SK-N-SH treated with all-trans-retinoic acid at 6 μM for 48 hours (cell line): Measurements from ENCODE around the gene NRXN3.

Experiments
- ATAC-seq: fragments of 200-7000 bp; cut with Tn5 transposase; 3 replicates; pipeline ENCODE4 v1.9.1; 2020; ENCODE audit warnings: mild to moderate bottlenecking, moderate library complexity
- ARNTL ChIP-seq: fragments of 450-650 bp; formaldehyde crosslinking; IDR thresholded peaks from 2 replicates; pipeline ENCODE4 v1.5.0; 2020; ENCODE audit warnings: low read depth, mild to moderate bottlenecking, moderate library complexity, borderline replicate concordance
- BACH2 ChIP-seq: fragments of 250-450 bp; sonication (Bioruptor Pico); IDR thresholded peaks from 2 replicates; pipeline ENCODE4 v1.9.0; 2021; ENCODE audit warnings: mild to moderate bottlenecking, borderline replicate concordance
- CSDC2 ChIP-seq: fragments of 250-450 bp; sonication (Bioruptor Pico); IDR thresholded peaks from 2 replicates; pipeline ENCODE4 v1.5.0; 2020; ENCODE audit warnings: mild to moderate bottlenecking, moderate library complexity
- ESRRG ChIP-seq: fragments of 250-450 bp; sonication (Bioruptor Pico); IDR thresholded peaks from 2 replicates; pipeline ENCODE4 v1.6.1; 2021; ENCODE audit warnings: mild to moderate bottlenecking
- GLIS3 ChIP-seq: fragments of 250-450 bp; sonication (Bioruptor Pico); IDR thresholded peaks from 2 replicates; pipeline ENCODE4 v1.5.0; 2020; ENCODE audit warnings: mild to moderate bottlenecking, moderate library complexity
- ISL1 ChIP-seq: fragments of 250-450 bp; sonication (Bioruptor Pico); IDR thresholded peaks from 2 replicates; pipeline ENCODE4 v2.1.2; 2022; ENCODE audit warnings: mild to moderate bottlenecking, moderate library complexity
- OSR1 ChIP-seq: fragments of 250-450 bp; sonication (Bioruptor Pico); IDR thresholded peaks from 2 replicates; pipeline ENCODE4 v1.8.0; 2022; ENCODE audit warnings: moderate library complexity, mild to moderate bottlenecking, inconsistent platforms
- POU6F1 ChIP-seq: fragments of 250-450 bp; sonication (Bioruptor Pico); IDR thresholded peaks from 2 replicates; pipeline ENCODE4 v1.8.0; 2021; ENCODE audit warnings: low read depth, mild to moderate bottlenecking, moderate library complexity, borderline replicate concordance
- PPARA ChIP-seq: fragments of 250-450 bp; sonication (Bioruptor Pico); IDR thresholded peaks from 2 replicates; pipeline ENCODE4 v1.5.0; 2020; ENCODE audit warnings: mild to moderate bottlenecking, borderline replicate concordance
- RARB ChIP-seq: fragments of 250-450 bp; sonication (Bioruptor Pico); IDR thresholded peaks from 2 replicates; pipeline ENCODE4 v1.8.0; 2021; ENCODE audit warnings: mild to moderate bottlenecking, moderate library complexity
- SNAI2 ChIP-seq: fragments of 250-450 bp; sonication (Bioruptor Pico); IDR thresholded peaks from 2 replicates; pipeline ENCODE4 v1.5.0; 2020; ENCODE audit warnings: mild to moderate bottlenecking, moderate library complexity
- TCF4 ChIP-seq: fragments of 250-450 bp; sonication (Bioruptor Pico); IDR thresholded peaks from 2 replicates; pipeline ENCODE4 v1.8.0; 2021; ENCODE audit warnings: mild to moderate bottlenecking, moderate library complexity, borderline replicate concordance
- TOX ChIP-seq: fragments of 250-450 bp; sonication (Bioruptor Pico); IDR thresholded peaks from 2 replicates; pipeline ENCODE4 v1.8.0; 2021; ENCODE audit warnings: mild to moderate bottlenecking, moderate library complexity, borderline replicate concordance
- ZC3H10 ChIP-seq: fragments of 250-450 bp; sonication (Bioruptor Pico); IDR thresholded peaks from 2 replicates; pipeline ENCODE4 v1.5.1; 2021; ENCODE audit warnings: mild to moderate bottlenecking, moderate library complexity
- ZFP3 ChIP-seq: fragments of 250-450 bp; sonication (Bioruptor Pico); IDR thresholded peaks from 2 replicates; pipeline ENCODE4 v1.5.0; 2020; ENCODE audit warnings: mild to moderate bottlenecking, moderate library complexity
- ZFP30 ChIP-seq: fragments of 450-650 bp; formaldehyde crosslinking; IDR thresholded peaks from 2 replicates; pipeline ENCODE4 v1.5.0; 2022; ENCODE audit warnings: mild to moderate bottlenecking, moderate library complexity
- ZNF70 ChIP-seq: fragments of 450-650 bp; formaldehyde crosslinking; IDR thresholded peaks from 2 replicates; pipeline ENCODE4 v1.5.0; 2020; ENCODE audit warnings: mild to moderate bottlenecking, moderate library complexity
- ZNF8 ChIP-seq: fragments of 450-650 bp; formaldehyde crosslinking; IDR thresholded peaks from 2 replicates; pipeline ENCODE4 v1.5.0; 2020; ENCODE audit warnings: mild to moderate bottlenecking, moderate library complexity
- TF ChIP-seq, protein P1 (sequence below): fragments of 250-450 bp; sonication (Bioruptor Pico); IDR thresholded peaks from 2 replicates; pipeline ENCODE4 v1.5.1; 2021; ENCODE audit warnings: mild to moderate bottlenecking, moderate library complexity
- TF ChIP-seq, protein P2 (sequence below): fragments of 250-450 bp; sonication (Bioruptor Pico); IDR thresholded peaks from 2 replicates; pipeline ENCODE4 v1.8.0; 2020; ENCODE audit warnings: mild to moderate bottlenecking, moderate library complexity, borderline replicate concordance
- TF ChIP-seq, protein P3 (sequence below): fragments of 250-450 bp; sonication (Bioruptor Pico); IDR thresholded peaks from 2 replicates; pipeline ENCODE4 v1.5.0; 2020; ENCODE audit warnings: mild to moderate bottlenecking, moderate library complexity

Gene NRXN3

DNA sequence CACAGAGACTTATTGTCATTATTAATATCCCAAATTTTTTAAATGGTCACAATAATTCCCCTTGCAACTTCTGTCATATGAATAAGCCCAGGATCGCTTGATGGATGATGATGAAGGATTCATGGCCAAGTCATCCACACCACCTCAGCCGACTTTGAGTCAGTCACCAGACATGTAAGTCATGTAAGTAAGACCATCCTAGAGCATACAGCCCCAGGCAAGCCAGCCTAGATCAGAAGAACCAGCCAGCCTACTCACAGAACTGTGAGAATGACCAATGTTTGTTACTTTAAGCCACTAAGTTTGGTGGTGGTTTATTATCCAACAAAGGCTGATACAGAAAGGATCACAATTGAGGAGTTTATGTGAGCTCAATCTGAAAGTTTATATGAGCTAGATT, 341.8 kb downstream of the NRXN3 start:
- ATAC-seq, result no peak
- no peak for TF ChIP-seq OSR1 (CRISPR knock-in tag)
- no peak for TF ChIP-seq ESRRG
- no peak for TF ChIP-seq GLIS3 (CRISPR knock-in tag)
- TF ChIP-seq ARNTL (CRISPR knock-in tag), result no peak
- TF ChIP-seq, protein P1, sequence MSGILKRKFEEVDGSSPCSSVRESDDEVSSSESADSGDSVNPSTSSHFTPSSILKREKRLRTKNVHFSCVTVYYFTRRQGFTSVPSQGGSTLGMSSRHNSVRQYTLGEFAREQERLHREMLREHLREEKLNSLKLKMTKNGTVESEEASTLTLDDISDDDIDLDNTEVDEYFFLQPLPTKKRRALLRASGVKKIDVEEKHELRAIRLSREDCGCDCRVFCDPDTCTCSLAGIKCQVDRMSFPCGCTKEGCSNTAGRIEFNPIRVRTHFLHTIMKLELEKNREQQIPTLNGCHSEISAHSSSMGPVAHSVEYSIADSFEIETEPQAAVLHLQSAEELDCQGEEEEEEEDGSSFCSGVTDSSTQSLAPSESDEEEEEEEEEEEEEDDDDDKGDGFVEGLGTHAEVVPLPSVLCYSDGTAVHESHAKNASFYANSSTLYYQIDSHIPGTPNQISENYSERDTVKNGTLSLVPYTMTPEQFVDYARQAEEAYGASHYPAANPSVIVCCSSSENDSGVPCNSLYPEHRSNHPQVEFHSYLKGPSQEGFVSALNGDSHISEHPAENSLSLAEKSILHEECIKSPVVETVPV (CRISPR knock-in tag), result no peak
- TF ChIP-seq POU6F1, result no peak
- TF ChIP-seq BACH2 (CRISPR knock-in tag), result no peak
- TF ChIP-seq ZC3H10, result no peak
- no peak for TF ChIP-seq ZNF8
- no peak for TF ChIP-seq ZFP30 (CRISPR knock-in tag)
- TF ChIP-seq ISL1, result no peak
- TF ChIP-seq, protein P2, sequence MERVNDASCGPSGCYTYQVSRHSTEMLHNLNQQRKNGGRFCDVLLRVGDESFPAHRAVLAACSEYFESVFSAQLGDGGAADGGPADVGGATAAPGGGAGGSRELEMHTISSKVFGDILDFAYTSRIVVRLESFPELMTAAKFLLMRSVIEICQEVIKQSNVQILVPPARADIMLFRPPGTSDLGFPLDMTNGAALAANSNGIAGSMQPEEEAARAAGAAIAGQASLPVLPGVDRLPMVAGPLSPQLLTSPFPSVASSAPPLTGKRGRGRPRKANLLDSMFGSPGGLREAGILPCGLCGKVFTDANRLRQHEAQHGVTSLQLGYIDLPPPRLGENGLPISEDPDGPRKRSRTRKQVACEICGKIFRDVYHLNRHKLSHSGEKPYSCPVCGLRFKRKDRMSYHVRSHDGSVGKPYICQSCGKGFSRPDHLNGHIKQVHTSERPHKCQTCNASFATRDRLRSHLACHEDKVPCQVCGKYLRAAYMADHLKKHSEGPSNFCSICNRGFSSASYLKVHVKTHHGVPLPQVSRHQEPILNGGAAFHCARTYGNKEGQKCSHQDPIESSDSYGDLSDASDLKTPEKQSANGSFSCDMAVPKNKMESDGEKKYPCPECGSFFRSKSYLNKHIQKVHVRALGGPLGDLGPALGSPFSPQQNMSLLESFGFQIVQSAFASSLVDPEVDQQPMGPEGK (CRISPR knock-in tag), result no peak
- no peak for TF ChIP-seq TOX (CRISPR knock-in tag)
- TF ChIP-seq PPARA (CRISPR knock-in tag), result no peak
- no peak for TF ChIP-seq CSDC2 (CRISPR knock-in tag)
- TF ChIP-seq, protein P3, sequence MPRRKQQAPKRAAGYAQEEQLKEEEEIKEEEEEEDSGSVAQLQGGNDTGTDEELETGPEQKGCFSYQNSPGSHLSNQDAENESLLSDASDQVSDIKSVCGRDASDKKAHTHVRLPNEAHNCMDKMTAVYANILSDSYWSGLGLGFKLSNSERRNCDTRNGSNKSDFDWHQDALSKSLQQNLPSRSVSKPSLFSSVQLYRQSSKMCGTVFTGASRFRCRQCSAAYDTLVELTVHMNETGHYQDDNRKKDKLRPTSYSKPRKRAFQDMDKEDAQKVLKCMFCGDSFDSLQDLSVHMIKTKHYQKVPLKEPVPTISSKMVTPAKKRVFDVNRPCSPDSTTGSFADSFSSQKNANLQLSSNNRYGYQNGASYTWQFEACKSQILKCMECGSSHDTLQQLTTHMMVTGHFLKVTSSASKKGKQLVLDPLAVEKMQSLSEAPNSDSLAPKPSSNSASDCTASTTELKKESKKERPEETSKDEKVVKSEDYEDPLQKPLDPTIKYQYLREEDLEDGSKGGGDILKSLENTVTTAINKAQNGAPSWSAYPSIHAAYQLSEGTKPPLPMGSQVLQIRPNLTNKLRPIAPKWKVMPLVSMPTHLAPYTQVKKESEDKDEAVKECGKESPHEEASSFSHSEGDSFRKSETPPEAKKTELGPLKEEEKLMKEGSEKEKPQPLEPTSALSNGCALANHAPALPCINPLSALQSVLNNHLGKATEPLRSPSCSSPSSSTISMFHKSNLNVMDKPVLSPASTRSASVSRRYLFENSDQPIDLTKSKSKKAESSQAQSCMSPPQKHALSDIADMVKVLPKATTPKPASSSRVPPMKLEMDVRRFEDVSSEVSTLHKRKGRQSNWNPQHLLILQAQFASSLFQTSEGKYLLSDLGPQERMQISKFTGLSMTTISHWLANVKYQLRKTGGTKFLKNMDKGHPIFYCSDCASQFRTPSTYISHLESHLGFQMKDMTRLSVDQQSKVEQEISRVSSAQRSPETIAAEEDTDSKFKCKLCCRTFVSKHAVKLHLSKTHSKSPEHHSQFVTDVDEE (CRISPR knock-in tag), result no peak
- TF ChIP-seq ZFP3 (CRISPR knock-in tag), result no peak
- TF ChIP-seq SNAI2, result no peak

DNA sequence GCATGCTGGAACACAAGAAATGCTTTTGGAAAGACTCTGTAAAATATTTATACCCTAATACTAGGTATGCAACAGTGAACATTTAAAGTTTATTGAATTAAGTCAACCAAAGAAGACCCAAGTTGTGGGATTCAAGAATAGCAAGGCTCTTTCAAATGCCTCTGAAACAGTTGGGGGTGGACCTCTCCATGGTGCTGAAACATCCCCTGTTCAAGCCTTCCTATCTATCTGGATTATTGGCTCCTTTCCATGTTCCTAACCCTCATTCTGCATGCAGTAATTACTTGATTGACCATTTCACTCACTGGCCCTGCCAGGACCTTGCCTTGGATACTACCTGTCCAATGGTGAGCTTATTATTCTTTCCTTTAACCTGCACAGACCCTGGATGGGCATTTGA, 349.7 kb downstream of the NRXN3 start:
- TF ChIP-seq GLIS3 (CRISPR knock-in tag) (no peak), CSDC2 (CRISPR knock-in tag) (no peak), ZC3H10 (no peak), ISL1 (no peak), ESRRG (no peak), ARNTL (CRISPR knock-in tag) (no peak), TCF4 (CRISPR knock-in tag) (no peak), POU6F1 (no peak), RARB (CRISPR knock-in tag) (no peak), ZNF70 (no peak)
- TF ChIP-seq, protein P1 (CRISPR knock-in tag), result no peak
- TF ChIP-seq, protein P2 (CRISPR knock-in tag), result no peak
- TF ChIP-seq, protein P3 (CRISPR knock-in tag), result no peak
- ATAC-seq, result no peak
